HepG2 (cell line): Measurements from ENCODE around the gene CASP3. TPM values are rescaled to one million over a fixed set of nuclear protein-coding genes. Genes with fewer than 3 reads are reported as not detected.

Source experiments
- ARNT ChIP-seq: fragments of 450-650 bp; IDR thresholded peaks from 2 replicates; pipeline ENCODE4 v1.6.1; 2017
- GZF1 ChIP-seq: sonication (generic); formaldehyde crosslinking; IDR thresholded peaks from 2 replicates; pipeline ENCODE4 v1.5.1; 2020; ENCODE audit warnings: mild to moderate bottlenecking, missing genetic modification reagents
- KMT2A ChIP-seq: sonication (generic); formaldehyde crosslinking; IDR thresholded peaks from 2 replicates; pipeline ENCODE4 v1.4.0; 2020; ENCODE audit warnings: missing genetic modification reagents
- MAFK ChIP-seq, 2 experiments: IDR thresholded peaks in 1 of 2; conservative IDR thresholded peaks in 1 of 2; 2 replicates each; pipeline ENCODE4 v1.6.1; 2011; ENCODE audit warnings: improper control_type of control experiment in 2 of 2, low read length in 2 of 2
- MEIS1 ChIP-seq: sonication (generic); formaldehyde crosslinking; IDR thresholded peaks from 2 replicates; pipeline ENCODE4 v1.9.0; 2021; ENCODE audit warnings: mild to moderate bottlenecking, missing genetic modification reagents, moderate library complexity, borderline replicate concordance
- SIX1 ChIP-seq: sonication (generic); formaldehyde crosslinking; IDR thresholded peaks from 2 replicates; pipeline ENCODE4 v1.4.0; 2020; ENCODE audit warnings: missing genetic modification reagents, borderline replicate concordance
- SRY ChIP-seq: sonication (generic); formaldehyde crosslinking; IDR thresholded peaks from 2 replicates; pipeline ENCODE4 v1.8.0; 2022; ENCODE audit warnings: mild to moderate bottlenecking, missing genetic modification reagents
- TBL1XR1 ChIP-seq: fragments of 150-350 bp; IDR thresholded peaks from 2 replicates; pipeline ENCODE4 v1.6.1; 2014; ENCODE audit warnings: borderline replicate concordance, low read length; ENCODE audit not compliant: partially characterized antibody
- TBX3 ChIP-seq: fragments of 450-650 bp; IDR thresholded peaks from 2 replicates; pipeline ENCODE4 v1.6.1; 2017; ENCODE audit warnings: antibody characterized with exemption, mild to moderate bottlenecking, inconsistent platforms, borderline replicate concordance
- WIZ ChIP-seq: sonication (generic); formaldehyde crosslinking; IDR thresholded peaks from 2 replicates; pipeline ENCODE4 v1.5.1; 2020; ENCODE audit warnings: mild to moderate bottlenecking, missing genetic modification reagents
- ZNF343 ChIP-seq: sonication (generic); formaldehyde crosslinking; IDR thresholded peaks from 2 replicates; pipeline ENCODE4 v1.4.0; 2020; ENCODE audit warnings: mild to moderate bottlenecking, missing genetic modification reagents
- polyA plus RNA-seq, 8 experiments: library from polyadenylated mRNA; depleted of rRNA in 3 of 8; stranded (reverse) in 7 of 8; unstranded in 1 of 8; fragments of >200 nt; fragmentation: Illumina TruSeq in 4 of 8; extraction: Trizol in 4 of 8; gene quantifications; 2 replicates each; pipeline versions ENCODE4 v1.2.1 to v1.2.3, GENCODE V29; 2011 to 2016; ENCODE audit warnings: low read depth in 4 of 8, missing spikeins in 1 of 8, mixed read lengths in 1 of 8; ENCODE audit not compliant: insufficient read depth in 1 of 8
- total RNA-seq, 5 experiments: library from RNA; depleted of rRNA; stranded (reverse); fragments of >200 nt; fragmentation: Illumina TruSeq; extraction: Trizol; gene quantifications; 2 replicates each; pipeline ENCODE4 v1.2.3, GENCODE V29; 2016; ENCODE audit warnings: low read depth in 1 of 5
- TF ChIP-seq, protein P1 (sequence below): sonication (generic); formaldehyde crosslinking; IDR thresholded peaks from 2 replicates; pipeline ENCODE4 v1.8.1; 2022; ENCODE audit warnings: low read depth, mild to moderate bottlenecking, missing genetic modification reagents
- TF ChIP-seq, protein P2 (sequence below): sonication (generic); formaldehyde crosslinking; IDR thresholded peaks from 2 replicates; pipeline ENCODE4 v1.8.1; 2023; ENCODE audit warnings: missing genetic modification reagents, inconsistent platforms, borderline replicate concordance
- TF ChIP-seq, protein P3 (sequence below): sonication (generic); formaldehyde crosslinking; IDR thresholded peaks from 2 replicates; pipeline ENCODE4 v1.4.0; 2020; ENCODE audit warnings: missing genetic modification reagents

CASP3 gene
- total and polyA plus RNA-seq, 2 of the 13 experiments (the other 11 are each of a cell fraction or from before 2014, with no cell fraction given): 26.0 to 77.8 TPM

DNA sequence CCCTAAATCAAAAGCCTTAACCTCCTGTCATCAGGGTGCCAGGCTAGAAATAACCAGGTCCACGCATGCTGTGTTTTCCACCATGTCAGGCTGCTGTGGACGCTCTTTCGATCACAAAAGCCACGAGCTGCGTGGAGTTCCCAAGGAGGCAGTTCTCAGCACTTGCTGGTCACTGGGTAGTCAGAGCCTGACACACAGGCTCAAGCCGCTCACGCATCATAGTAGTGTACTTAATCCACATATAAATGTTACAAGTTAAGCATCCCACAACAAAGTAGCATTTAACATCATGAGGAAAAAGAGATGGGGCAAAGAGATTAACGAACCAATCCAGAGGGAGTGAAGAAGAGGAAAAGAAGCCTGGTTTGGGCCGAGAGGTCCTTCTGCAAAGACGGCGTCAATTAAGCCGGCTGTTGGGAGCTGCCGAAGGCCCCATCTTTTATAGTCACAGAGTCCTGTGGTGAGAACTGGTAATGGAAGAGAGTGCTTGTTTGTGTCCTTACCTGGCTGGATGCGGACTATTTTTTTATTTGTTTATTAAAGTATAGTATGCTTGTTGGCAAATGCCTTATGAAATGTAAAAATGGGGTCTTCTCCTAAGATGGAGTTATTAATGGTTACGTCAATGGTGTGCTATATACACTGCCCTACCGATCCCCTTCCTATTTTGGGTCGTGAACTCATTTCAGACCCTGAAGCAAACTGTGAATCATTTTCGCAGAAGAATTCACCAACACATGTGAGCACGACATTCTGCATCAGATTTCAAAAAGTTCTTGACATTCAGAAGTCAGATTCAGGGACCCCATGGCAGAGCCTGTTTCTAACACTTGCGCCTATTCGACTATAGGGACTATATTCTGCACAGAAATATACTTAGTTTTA, 966 bp upstream of the CASP3 start (continued):
- TF ChIP-seq, protein P1, sequence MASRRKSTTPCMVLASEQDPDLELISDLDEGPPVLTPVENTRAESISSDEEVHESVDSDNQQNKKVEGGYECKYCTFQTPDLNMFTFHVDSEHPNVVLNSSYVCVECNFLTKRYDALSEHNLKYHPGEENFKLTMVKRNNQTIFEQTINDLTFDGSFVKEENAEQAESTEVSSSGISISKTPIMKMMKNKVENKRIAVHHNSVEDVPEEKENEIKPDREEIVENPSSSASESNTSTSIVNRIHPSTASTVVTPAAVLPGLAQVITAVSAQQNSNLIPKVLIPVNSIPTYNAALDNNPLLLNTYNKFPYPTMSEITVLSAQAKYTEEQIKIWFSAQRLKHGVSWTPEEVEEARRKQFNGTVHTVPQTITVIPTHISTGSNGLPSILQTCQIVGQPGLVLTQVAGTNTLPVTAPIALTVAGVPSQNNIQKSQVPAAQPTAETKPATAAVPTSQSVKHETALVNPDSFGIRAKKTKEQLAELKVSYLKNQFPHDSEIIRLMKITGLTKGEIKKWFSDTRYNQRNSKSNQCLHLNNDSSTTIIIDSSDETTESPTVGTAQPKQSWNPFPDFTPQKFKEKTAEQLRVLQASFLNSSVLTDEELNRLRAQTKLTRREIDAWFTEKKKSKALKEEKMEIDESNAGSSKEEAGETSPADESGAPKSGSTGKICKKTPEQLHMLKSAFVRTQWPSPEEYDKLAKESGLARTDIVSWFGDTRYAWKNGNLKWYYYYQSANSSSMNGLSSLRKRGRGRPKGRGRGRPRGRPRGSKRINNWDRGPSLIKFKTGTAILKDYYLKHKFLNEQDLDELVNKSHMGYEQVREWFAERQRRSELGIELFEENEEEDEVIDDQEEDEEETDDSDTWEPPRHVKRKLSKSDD (CRISPR knock-in tag): no peak
- TF ChIP-seq SIX1 (CRISPR knock-in tag): no peak
- TF ChIP-seq WIZ: no peak
- no peak for TF ChIP-seq ZNF343
- 0 out of 2 replicates have a peak, but pooled peaks have one; percentile 19 for TF ChIP-seq SRY
- 0 out of 2 replicates have a peak, but pooled peaks have one; percentile 11 for TF ChIP-seq KMT2A
- TF ChIP-seq ARNT: no peak
- no peak for TF ChIP-seq TBX3
- TF ChIP-seq, protein P2, sequence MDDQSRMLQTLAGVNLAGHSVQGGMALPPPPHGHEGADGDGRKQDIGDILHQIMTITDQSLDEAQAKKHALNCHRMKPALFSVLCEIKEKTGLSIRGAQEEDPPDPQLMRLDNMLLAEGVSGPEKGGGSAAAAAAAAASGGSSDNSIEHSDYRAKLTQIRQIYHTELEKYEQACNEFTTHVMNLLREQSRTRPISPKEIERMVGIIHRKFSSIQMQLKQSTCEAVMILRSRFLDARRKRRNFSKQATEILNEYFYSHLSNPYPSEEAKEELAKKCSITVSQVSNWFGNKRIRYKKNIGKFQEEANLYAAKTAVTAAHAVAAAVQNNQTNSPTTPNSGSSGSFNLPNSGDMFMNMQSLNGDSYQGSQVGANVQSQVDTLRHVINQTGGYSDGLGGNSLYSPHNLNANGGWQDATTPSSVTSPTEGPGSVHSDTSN: no peak
- peak; percentile 1 for TF ChIP-seq TBL1XR1
- TF ChIP-seq MAFK (conservative IDR thresholded peaks at IDR 0.05 in 1 of 2, IDR thresholded peaks at IDR 0.05 in 1 of 2; ENCODE audit: low read length in 2 of 2): no peak
- TF ChIP-seq, protein P3, sequence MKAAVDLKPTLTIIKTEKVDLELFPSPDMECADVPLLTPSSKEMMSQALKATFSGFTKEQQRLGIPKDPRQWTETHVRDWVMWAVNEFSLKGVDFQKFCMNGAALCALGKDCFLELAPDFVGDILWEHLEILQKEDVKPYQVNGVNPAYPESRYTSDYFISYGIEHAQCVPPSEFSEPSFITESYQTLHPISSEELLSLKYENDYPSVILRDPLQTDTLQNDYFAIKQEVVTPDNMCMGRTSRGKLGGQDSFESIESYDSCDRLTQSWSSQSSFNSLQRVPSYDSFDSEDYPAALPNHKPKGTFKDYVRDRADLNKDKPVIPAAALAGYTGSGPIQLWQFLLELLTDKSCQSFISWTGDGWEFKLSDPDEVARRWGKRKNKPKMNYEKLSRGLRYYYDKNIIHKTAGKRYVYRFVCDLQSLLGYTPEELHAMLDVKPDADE (CRISPR knock-in tag): no peak
- TF ChIP-seq MEIS1 (CRISPR knock-in tag): no peak
- TF ChIP-seq GZF1 (CRISPR knock-in tag): no peak
